ENCODE results near the gene XPR1. TPM values are rescaled to one million over a fixed set of nuclear protein-coding genes. Genes with fewer than 3 reads are reported as not detected.

The XPR1 gene
- total RNA-seq, 1 experiment from 2014 or later = 29.8 TPM

DNA sequence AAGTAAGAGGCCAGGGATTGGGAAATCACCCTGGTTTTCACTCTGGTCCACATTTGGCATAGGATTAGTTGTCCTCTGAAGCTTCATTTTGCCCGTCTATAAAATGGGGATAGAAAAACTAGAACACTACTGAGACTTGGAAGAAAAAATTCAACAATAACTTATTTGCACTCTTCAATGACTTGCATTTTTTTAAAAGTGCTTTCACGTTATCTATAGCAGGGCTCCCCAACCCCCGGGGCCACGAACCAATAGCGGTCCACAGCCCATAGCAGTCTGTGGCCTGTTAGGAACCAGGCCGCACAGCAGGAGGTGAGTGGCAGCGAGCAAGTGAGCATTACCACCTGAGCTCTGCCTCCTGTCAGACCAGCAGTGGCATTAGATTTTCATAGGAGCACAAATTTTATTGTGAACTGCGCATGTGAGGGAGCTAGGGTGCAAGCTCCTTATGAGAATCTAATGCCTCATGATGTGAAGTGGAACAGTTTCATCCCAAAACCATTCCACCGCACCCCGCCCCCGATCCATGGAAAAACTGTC lies 283.7 kb downstream of the XPR1 start:
- Histone ChIP-seq H3K36me3 (no peaks in the 10 kb centered on the region; the same call in 1 of the 2 replicates), H3K27ac (no peak overlapping the region), H3K9me3 (replicated peaks) (no peaks in the 10 kb centered on the region), H3K4me3 (no peak overlapping the region), H3K27me3 (no peaks in the 10 kb centered on the region), H3K4me1 (peaks cover 43% of the 10 kb centered on the region)
- no peak for DNase-seq

DNA sequence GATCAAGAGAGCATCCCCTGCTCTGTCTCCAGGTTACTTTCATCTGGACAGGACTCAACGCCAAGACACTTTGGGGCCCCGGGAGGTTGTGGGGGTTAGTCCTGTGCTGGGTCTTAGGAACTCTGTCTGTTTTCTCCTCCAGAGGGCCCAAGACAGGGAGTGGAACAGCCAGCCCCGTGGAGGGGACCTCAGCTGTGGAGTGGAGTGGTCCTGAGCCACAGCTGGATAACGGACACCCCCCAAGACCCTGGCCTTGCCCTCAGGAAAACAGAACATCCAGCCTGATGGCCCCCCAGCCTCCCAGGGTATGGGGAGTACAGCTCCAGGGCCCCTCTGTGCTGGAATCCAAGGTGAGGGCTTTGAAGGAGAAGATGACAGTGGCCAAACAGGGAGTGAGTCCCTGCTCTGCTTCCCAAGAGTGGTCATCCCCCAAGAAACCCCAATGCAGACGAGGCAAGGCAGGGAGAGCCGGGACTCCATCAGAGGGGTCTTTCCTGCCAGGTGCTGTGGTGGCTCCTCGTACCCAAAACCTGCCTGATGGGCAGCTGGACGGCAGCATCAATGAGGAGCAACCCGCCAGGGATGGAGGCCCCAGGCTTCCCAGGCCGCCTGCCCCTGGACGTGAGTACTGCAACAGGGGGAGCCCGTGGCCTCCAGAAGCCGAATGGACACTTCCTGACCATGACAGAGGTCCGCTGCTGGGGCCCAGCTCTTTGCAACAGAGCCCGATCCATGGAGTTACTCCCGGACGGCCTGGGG lies 284.4 kb downstream of the XPR1 start:
- no peak for DNase-seq
- Histone ChIP-seq H3K4me3 (no peak overlapping the region), H3K27me3 (no peaks in the 10 kb centered on the region), H3K36me3 (no peaks in the 10 kb centered on the region; the same call in 1 of the 2 replicates), H3K27ac (peak overlapping the region; percentile 89; the same call in 1 of the 2 replicates), H3K9me3 (replicated peaks) (no peaks in the 10 kb centered on the region), H3K4me1 (peaks cover 41% of the 10 kb centered on the region)

DNA sequence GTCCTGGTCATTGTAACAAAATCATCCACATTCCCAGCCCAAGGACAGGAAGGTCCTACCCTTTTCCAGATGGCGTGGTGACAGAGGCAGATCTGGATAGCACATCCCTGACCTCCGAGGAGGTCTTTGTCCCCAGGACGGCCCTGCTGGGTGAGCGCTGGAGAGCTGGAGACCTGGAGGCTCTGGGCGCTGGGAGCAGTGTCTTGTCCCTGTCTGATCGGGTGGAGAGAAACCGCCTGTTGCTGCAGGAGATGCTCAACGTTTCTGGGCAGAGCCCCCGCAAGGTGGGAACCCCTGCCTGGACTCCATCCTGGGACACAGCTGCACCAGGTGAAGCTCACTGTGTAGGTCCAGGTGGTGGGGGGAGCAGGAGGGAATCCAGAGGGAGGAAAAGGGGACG lies 284.9 kb downstream of the XPR1 start:
- Histone ChIP-seq H3K4me1 (peaks cover 44% of the 10 kb centered on the region), H3K36me3 (no peaks in the 10 kb centered on the region; the same call in 1 of the 2 replicates), H3K9me3 (replicated peaks) (no peaks in the 10 kb centered on the region), H3K27ac (peak overlapping the region; percentile 89), H3K4me3 (no peak overlapping the region), H3K27me3 (no peaks in the 10 kb centered on the region)
- DNase-seq = no peak

DNA sequence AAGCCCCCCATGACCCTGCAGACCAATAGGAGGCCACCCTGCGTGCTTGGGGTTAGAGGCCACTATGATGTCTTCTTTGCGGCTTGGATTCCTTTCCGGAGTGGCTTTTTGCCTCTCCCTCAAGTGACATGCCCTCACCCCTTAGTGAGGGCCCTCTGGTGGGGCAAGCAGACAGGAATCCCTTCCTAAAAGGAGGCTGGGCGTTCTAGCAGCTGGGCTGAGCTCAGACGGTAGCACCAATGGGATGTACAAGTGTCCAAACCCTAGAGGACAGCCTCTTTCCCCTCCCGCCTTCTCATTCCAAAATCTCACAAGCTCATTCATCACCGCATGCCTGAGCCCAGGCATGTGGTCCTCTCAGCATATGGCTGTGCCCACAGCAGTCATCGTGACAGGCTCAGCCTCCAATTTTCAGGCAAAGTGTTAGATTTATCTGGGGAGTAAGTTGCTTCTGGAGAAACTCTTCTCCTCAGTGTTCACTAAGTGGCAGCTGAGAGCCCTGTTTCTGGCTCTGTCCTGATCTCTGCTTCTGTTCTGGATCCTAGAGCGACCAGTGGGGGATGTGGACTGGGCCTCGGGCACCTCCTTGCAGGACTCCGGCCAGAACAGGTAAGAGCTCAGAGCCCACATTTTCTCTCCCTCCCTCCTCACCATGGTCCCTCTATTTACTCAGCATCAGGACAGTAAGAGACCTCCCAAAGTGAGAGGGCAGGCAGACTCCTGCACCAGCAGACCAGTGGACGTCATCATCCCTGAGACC lies 285.7 kb downstream of the XPR1 start:
- Histone ChIP-seq H3K27me3 (no peaks in the 10 kb centered on the region), H3K36me3 (no peaks in the 10 kb centered on the region; the same call in 1 of the 2 replicates), H3K9me3 (replicated peaks) (no peaks in the 10 kb centered on the region), H3K4me3 (peak overlapping the region; percentile 40), H3K27ac (peak overlapping the region; percentile 89), H3K4me1 (peaks cover 51% of the 10 kb centered on the region)
- DNase-seq = peak; percentile 89 to 95

DNA sequence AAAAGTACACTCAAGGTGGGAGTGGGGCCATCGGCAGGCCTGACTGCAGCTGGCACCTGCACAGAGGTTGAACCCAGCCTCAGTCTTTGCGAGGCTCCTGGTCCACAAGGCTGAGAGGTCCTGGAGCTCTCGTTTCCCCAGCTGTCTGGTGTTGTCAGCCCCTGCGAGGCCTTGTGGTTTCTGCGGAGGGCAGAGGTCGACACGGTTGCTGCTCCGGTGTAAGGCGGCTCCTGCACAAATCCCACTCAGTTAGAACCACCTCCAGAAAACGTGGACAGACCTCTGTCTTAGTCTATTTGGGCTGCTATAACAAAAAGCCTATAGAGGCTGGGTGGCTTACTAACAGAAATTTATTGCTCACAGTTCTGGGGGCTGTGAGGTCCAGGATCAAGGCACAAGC lies 286.7 kb downstream of the XPR1 start:
- peaks cover 58% of the 10 kb centered on the region for H3K4me1 ChIP-seq
- peak; percentile 92 to 95 for DNase-seq
- H3K27ac ChIP-seq = peak overlapping the region; percentile 89
- no peaks in the 10 kb centered on the region; the same call in 1 of the 2 replicates for H3K36me3 ChIP-seq
- H3K27me3 ChIP-seq = no peaks in the 10 kb centered on the region
- H3K9me3 ChIP-seq (replicated peaks) = no peaks in the 10 kb centered on the region
- H3K4me3 ChIP-seq = peak overlapping the region; percentile 40

GRCh38 chr1:180919183-180919700 lies 287.4 kb downstream of the XPR1 start:
- Histone ChIP-seq H3K27ac (peak overlapping the region; percentile 89), H3K9me3 (replicated peaks) (no peaks in the 10 kb centered on the region), H3K4me1 (peaks cover 63% of the 10 kb centered on the region), H3K27me3 (no peaks in the 10 kb centered on the region), H3K36me3 (no peaks in the 10 kb centered on the region; the same call in 1 of the 2 replicates), H3K4me3 (peak overlapping the region; percentile 40; the same call in 1 of the 2 replicates)
- DNase-seq = no peak

DNA sequence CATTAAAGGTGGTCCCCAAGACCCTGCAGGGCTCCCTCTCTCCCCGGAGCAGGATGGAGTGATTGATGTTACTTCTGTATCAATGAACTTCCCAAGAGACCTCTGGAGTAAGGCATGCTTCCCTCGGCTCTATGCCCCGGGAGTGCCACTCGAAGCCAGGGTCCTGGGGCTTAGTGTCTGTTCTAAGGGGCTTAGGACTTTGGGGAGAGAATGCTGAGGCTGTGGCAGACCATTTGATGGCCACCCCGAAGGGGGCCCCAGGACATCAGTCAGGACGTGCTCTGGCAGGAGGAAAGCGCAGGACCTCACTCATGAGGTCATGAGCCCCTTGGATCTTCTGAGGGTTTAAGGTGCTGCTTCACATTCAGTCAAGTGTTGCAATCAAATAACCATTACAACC lies 288.4 kb downstream of the XPR1 start:
- H3K9me3 ChIP-seq (replicated peaks) = no peaks in the 10 kb centered on the region
- H3K27ac ChIP-seq = peak overlapping the region; percentile 89
- no peak for DNase-seq
- H3K27me3 ChIP-seq = no peaks in the 10 kb centered on the region
- H3K4me3 ChIP-seq = no peak overlapping the region
- H3K4me1 ChIP-seq = peaks cover 70% of the 10 kb centered on the region
- H3K36me3 ChIP-seq = no peaks in the 10 kb centered on the region; the same call in 1 of the 2 replicates

DNA sequence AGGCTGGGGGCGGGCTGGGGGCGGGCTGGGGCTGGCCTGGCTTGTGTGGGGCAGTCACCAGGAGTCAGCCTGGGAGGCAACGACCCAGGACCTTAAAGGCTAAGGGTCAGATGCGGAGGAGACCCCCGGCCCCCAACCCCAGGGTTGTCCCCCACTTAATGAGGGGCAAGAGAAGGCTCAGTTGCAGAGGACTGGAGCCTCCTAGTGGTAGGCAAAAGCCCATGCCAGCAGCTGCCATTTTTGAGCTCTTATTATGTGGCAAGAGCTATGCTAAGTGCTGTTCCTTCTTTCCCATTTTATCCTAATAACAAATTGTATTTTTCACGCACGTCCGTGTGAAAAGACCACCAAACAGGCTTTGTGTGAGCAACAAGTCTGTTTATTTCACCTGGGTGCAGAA lies 288.9 kb downstream of the XPR1 start:
- Histone ChIP-seq H3K4me1 (peaks cover 75% of the 10 kb centered on the region), H3K4me3 (no peak overlapping the region), H3K27ac (no peak overlapping the region), H3K9me3 (replicated peaks) (no peaks in the 10 kb centered on the region), H3K36me3 (no peaks in the 10 kb centered on the region; the same call in 1 of the 2 replicates), H3K27me3 (no peaks in the 10 kb centered on the region)
- no peak for DNase-seq

DNA sequence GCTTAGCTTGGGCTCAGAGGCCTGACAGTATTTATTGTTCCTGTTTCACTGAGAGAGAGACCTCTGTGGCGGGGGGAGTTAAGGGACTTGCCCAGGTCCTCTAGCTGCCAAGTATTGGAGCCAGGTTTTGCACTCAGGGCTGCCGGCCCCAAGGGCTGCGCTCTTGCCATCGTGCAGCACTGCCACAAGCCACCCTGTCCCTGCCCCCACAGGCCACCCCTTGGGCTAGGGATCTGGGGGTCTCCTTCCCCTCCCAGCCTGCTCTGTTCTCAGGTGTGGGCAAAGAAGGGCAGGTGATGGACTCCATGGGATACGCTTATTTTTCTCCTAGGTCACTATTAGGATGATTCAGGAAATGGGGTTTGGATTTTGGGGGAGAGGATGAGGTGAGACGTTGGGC lies 289.6 kb downstream of the XPR1 start:
- no peak overlapping the region for H3K4me3 ChIP-seq
- no peaks in the 10 kb centered on the region for H3K9me3 ChIP-seq (replicated peaks)
- H3K36me3 ChIP-seq = no peaks in the 10 kb centered on the region; the same call in 1 of the 2 replicates
- H3K27ac ChIP-seq = peak overlapping the region; percentile 90
- no peak for DNase-seq
- peaks cover 80% of the 10 kb centered on the region for H3K4me1 ChIP-seq
- H3K27me3 ChIP-seq = no peaks in the 10 kb centered on the region

DNA sequence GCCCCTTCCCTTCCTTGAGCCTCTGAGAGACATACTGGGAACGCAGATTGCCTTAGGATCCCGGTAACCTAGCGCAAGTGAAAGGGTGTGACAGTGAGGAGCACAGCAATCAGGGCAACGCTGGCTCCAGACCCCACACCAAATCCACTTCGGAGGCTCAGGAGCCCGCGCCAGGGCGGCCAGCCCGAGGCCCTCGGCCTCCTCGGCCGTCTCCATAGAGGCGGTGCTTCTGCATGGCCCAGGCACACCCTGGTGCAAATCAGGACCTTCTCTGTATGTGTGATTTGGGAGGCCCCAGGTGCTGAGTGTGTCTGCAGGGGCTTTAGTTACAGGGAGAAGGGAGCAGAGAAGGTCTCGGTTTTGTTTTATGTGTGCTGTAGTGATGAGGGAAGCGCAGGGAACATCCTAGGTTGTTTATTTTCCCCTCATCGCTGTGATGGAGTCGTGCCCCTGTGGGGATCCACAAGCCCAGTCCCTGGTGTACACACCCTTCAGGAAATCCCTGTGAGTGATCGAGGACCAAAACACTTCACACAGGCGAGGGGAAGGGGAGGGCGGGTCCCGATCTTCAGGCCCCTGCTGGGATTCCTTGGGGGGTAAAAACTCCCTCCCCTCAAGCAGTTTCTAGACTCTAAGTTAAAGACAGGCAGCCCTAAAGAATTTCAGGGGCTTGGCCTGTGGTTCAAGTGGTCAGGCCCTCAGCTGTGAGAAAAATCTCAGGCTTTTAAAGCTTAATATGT lies 290.2 kb downstream of the XPR1 start:
- Histone ChIP-seq H3K27me3 (no peaks in the 10 kb centered on the region), H3K9me3 (replicated peaks) (no peaks in the 10 kb centered on the region), H3K4me1 (peaks cover 81% of the 10 kb centered on the region), H3K27ac (peak overlapping the region; percentile 90), H3K4me3 (no peak overlapping the region), H3K36me3 (no peaks in the 10 kb centered on the region; the same call in 1 of the 2 replicates)
- peak; percentile 45 to 52 for DNase-seq

GRCh38 chr1:180922631-180923015 lies 290.8 kb downstream of the XPR1 start:
- Histone ChIP-seq H3K27me3 (no peaks in the 10 kb centered on the region), H3K4me3 (peak overlapping the region; percentile 4), H3K36me3 (no peaks in the 10 kb centered on the region; the same call in 1 of the 2 replicates), H3K9me3 (replicated peaks) (no peaks in the 10 kb centered on the region), H3K27ac (peak overlapping the region; percentile 90), H3K4me1 (peaks cover 82% of the 10 kb centered on the region)
- no peak for DNase-seq

GRCh38 chr1:180923021-180923841 lies 291.4 kb downstream of the XPR1 start:
- H3K27me3 ChIP-seq = no peaks in the 10 kb centered on the region
- peak; percentile 90 to 96 for DNase-seq
- H3K4me3 ChIP-seq = peak overlapping the region; percentile 4
- peak overlapping the region; percentile 90 for H3K27ac ChIP-seq
- no peaks in the 10 kb centered on the region; the same call in 1 of the 2 replicates for H3K36me3 ChIP-seq
- H3K9me3 ChIP-seq (replicated peaks) = no peaks in the 10 kb centered on the region
- peaks cover 82% of the 10 kb centered on the region for H3K4me1 ChIP-seq

DNA sequence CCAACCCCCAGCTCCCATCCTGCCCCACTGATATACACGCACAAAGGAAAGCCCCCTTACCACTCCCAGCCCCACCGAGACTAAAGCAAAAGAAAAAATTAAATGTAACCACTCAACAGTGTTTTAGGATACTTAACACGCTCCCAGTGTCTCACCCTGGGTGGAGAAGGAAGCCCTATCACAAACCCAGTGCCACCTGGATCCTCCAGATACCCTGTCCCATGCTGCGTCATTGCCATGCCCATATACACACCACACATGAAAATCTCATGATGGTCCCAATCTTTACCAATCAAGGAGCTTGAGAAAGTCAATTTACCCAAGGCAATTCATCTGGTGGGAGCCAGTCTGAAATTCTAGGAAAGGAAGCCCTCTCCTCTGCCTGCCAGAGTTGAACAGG lies 292.1 kb downstream of the XPR1 start:
- no peaks in the 10 kb centered on the region for H3K9me3 ChIP-seq (replicated peaks)
- H3K4me3 ChIP-seq = no peak overlapping the region
- peak overlapping the region; percentile 90 for H3K27ac ChIP-seq
- H3K4me1 ChIP-seq = peaks cover 82% of the 10 kb centered on the region
- DNase-seq = no peak
- H3K36me3 ChIP-seq = no peaks in the 10 kb centered on the region; the same call in 1 of the 2 replicates
- no peaks in the 10 kb centered on the region for H3K27me3 ChIP-seq

All from SJCRH30 (cell line).